Pancreas (tissue), 10 donors: ENCODE data around the gene RAET1G. TPM values are rescaled to one million over a fixed set of nuclear protein-coding genes. Genes with fewer than 3 reads are reported as not detected.
"Not testable (repeated sequence)": the region's sequence is repeated elsewhere in the genome, so short reads cannot be mapped to it uniquely, and the experiment has no call there.

ENCODE experiments used
- ATAC-seq, 4 donors: fragments of 200-7000 bp; cut with Tn5 transposase; one replicate each; pipeline versions ENCODE4 v1.8.0 to v1.9.1; 2020; ENCODE audit warnings: mild to moderate bottlenecking in 4 of 4, moderate library complexity in 4 of 4
- DNase-seq, 6 donors: peaks; one replicate each; pipeline ENCODE4 v3.0.0-alpha.2; 2020
- FAIRE-seq: peaks from 2 replicates; lab custom pipeline; 2012; peaks lifted over from hg19 to GRCh38; lab: Jason Lieb, UNC
- H3K27ac ChIP-seq, 4 donors: fragments of 200-600 bp; sonication (generic); 1 replicate in 3 of 4; 2 replicates in 1 of 4; pipeline versions ENCODE4 v1.5.0 to v1.8.0; 2020
- H3K27me3 ChIP-seq, 4 donors: fragments of 200-600 bp; one replicate each; pipeline ENCODE4 v1.8.0; 2021
- H3K36me3 ChIP-seq, 3 donors: fragments of 200-600 bp; sonication (generic) in 1 of 3; one replicate each; pipeline versions ENCODE4 v1.5.0 to v1.8.0; 2020 to 2021
- H3K4me1 ChIP-seq, 3 donors: fragments of 200-600 bp; one replicate each; pipeline ENCODE4 v1.8.0; 2021
- H3K4me3 ChIP-seq, 4 donors: fragments of 200-600 bp; sonication (generic) in 2 of 4; one replicate each; pipeline versions ENCODE4 v1.5.0 to v1.8.0; 2020 to 2021
- H3K9me3 ChIP-seq, 4 donors: fragments of 200-600 bp; one replicate each; pipeline ENCODE4 v1.8.0; 2021
- WGBS, 2 donors: extraction: QIAGEN DNeasy Blood & Tissue Kit; methylation state at CpG; one replicate each; pipeline ENCODE4 v1.1.7; 2013; 5-methylcytosine and 5-hydroxymethylcytosine counted together
- intact Hi-C, 3 donors: fragments of 100-400 bp; cut with DNase I; formaldehyde crosslinking; loops; one replicate each; pipeline versions ENCODE4 v1.11.1 to v1.14.2; 2022
- polyA plus RNA-seq, 2 donors: library from polyadenylated mRNA; stranded (reverse); fragments of 200-250 nt; gene quantifications; one replicate each; pipeline ENCODE4 v1.2.3, GENCODE V29; 2013
- total RNA-seq, 6 donors: library from RNA; stranded (reverse); fragmentation: NEBNext Ultra II Directional in 4 of 6; extraction: Animal tissue kit (Norgen Biotek cat#: 25700) in 4 of 6; gene quantifications; one replicate each; pipeline versions ENCODE4 v1.2.1 to v1.2.4, GENCODE V29; 2021 to 2023
- TF ChIP-seq, protein P1 (sequence below), 4 donors: fragments of 200-600 bp; sonication (generic) in 3 of 4; IDR thresholded peaks; one replicate each; pipeline versions ENCODE4 v1.5.0 to v1.8.0; 2021; ENCODE audit warnings: antibody characterized with exemption in 4 of 4
- donor health status: healthy with polysubstance abuse.
- donor health status: DM: no; HTN: no; CAD: no; lungs with moderate emphysema.
- donor health status: DM: no; HTN: no; CAD: no.
- donor health status: control.
- donor health status: control.
- donor health status: Bipolar disorder and iron deficiency.
- donor health status: DM: yes; HTN: yes; CAD: no.
- donor health status: DM: no; HTN: no; CAD: no.
- donor health status: DM: no; HTN: no; CAD: no.
- donor health status: DM: yes; HTN: yes; CAD: no.

The RAET1G gene
- total and polyA plus RNA-seq, 8 donors: 0.30 to 0.31 TPM; not detected in 6

DNA sequence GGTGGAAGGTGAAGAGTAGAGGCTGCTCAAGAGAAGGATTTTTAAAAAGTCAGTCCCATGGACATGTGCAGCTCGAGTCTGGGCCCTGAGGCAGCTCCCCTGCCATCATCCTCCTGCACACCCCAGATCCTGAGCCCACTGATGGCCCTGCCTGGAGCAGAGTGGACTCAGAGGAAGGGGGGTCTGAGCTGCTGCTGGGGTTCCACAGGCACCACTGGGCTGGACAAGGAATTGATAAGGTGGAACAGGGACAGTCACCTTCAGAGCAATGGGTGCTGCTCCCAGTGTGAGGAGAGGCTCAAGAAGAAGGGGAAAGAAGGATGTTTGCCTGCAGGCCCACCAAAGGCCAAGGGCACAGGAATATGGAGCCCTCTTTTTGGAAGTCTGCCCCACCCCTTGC lies 25.1 kb upstream of the RAET1G start:
- H3K4me1 ChIP-seq: no peaks in the 10 kb centered on the region
- no peaks in the 10 kb centered on the region for H3K36me3 ChIP-seq
- DNase-seq (no peak), FAIRE-seq (no peak), ATAC-seq (no peak)
- intact Hi-C loops: no loop called here
- H3K9me3 ChIP-seq: no peaks in the 10 kb centered on the region
- peaks cover 0 to 13% (median 2%) of the 10 kb centered on the region in 4 donors for H3K27me3 ChIP-seq
- no peak overlapping the region for H3K4me3 ChIP-seq
- TF ChIP-seq, protein P1, sequence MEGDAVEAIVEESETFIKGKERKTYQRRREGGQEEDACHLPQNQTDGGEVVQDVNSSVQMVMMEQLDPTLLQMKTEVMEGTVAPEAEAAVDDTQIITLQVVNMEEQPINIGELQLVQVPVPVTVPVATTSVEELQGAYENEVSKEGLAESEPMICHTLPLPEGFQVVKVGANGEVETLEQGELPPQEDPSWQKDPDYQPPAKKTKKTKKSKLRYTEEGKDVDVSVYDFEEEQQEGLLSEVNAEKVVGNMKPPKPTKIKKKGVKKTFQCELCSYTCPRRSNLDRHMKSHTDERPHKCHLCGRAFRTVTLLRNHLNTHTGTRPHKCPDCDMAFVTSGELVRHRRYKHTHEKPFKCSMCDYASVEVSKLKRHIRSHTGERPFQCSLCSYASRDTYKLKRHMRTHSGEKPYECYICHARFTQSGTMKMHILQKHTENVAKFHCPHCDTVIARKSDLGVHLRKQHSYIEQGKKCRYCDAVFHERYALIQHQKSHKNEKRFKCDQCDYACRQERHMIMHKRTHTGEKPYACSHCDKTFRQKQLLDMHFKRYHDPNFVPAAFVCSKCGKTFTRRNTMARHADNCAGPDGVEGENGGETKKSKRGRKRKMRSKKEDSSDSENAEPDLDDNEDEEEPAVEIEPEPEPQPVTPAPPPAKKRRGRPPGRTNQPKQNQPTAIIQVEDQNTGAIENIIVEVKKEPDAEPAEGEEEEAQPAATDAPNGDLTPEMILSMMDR (IDR thresholded peaks at IDR 0.05): no peak
- H3K27ac ChIP-seq: no peak overlapping the region
- WGBS, 2 donors: 86% methylated on average over 1 of the region's 1 CpG

DNA sequence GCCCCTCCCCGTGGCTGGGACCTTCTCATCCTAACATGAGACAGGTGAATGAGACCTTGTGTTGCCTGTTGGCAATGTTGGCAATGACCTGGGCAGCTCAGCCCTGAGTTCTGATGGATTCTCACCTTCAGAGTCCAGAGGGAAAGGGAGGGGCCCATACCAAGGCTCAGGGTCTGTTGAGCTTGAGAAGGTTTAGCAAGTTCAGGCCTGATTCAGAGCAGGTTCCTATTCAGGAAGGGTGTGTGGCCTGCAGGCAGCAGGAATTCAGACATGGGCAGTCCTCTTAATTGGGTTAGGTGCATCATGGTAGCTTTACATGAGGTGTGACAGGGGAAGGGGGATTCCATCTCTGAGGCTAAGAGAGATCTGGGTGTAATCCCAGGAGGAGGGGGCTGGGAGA lies 24.6 kb upstream of the RAET1G start:
- FAIRE-seq, H3K36me3 ChIP-seq, H3K9me3 ChIP-seq, H3K27ac ChIP-seq, DNase-seq, H3K27me3 ChIP-seq, ATAC-seq, H3K4me3 ChIP-seq, intact Hi-C loops, H3K4me1 ChIP-seq: not testable (repeated sequence)
- WGBS, 2 donors: no CpG with 5 or more reads among the region's 1 CpG

DNA sequence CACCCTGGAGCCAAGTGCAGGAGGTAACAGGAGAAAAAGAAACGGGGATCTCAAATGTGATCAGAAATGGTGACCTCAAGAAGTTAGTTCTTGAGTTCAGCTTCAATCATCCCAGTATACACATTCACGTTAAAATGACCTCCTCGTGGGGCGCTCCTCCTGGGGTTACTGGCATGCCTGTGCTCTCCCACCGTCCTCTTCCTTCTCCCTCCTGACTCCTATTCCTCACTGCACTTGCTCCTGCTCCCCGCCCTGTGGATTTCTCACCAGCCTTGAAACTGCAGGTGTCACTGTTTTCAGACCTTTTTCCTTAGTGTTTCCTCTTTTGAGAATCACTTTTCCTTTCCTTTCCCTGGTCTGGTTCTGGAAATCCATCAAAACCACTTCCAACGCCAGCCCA lies 23.7 kb upstream of the RAET1G start:
- H3K4me1 ChIP-seq, H3K9me3 ChIP-seq, H3K36me3 ChIP-seq, intact Hi-C loops, FAIRE-seq, H3K27me3 ChIP-seq, H3K27ac ChIP-seq, H3K4me3 ChIP-seq, DNase-seq, ATAC-seq: not testable (repeated sequence)
- WGBS, 2 donors: 58 to 69% methylated on average over 7 of the region's 7 CpGs

DNA sequence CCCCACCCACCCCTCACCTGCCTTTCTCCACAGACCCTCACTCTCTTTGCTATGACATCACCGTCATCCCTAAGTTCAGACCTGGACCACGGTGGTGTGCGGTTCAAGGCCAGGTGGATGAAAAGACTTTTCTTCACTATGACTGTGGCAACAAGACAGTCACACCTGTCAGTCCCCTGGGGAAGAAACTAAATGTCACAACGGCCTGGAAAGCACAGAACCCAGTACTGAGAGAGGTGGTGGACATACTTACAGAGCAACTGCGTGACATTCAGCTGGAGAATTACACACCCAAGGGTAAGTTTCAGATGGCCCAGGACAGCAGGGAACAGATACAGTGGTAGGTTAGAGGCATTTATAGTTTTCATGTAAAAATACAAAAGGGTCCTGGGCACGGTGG lies 22.4 kb upstream of the RAET1G start:
- H3K27me3 ChIP-seq, DNase-seq, H3K4me3 ChIP-seq, H3K36me3 ChIP-seq, H3K4me1 ChIP-seq, intact Hi-C loops, H3K9me3 ChIP-seq, FAIRE-seq, ATAC-seq, H3K27ac ChIP-seq: not testable (repeated sequence)
- 65 to 67% methylated on average over 3 to 5 of the region's 6 CpGs for WGBS, 2 donors

DNA sequence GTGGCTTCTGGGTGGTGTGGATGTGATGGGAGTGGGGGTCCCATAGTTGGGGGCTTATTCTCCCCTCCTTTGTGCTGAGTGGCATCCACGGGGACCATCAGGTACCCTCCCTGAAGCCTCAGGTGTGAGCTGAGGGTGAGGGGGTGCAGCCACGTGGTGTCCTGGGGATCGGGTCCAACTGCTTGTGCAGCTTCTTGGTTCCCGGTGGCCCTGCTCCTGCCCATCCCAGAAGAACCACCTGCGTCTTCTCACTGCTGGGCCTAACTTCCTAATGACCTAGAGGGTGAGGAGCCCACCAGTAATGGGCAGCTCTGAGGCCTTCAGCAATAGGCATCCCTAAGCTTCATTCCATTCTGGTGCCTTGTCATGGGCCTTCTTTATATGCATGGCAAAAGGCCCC lies 20.4 kb upstream of the RAET1G start:
- ATAC-seq, H3K27ac ChIP-seq, intact Hi-C loops, H3K4me3 ChIP-seq, FAIRE-seq, H3K4me1 ChIP-seq, H3K9me3 ChIP-seq, H3K36me3 ChIP-seq: not testable (repeated sequence)
- WGBS, 2 donors: 75 to 76% methylated on average over 5 of the region's 5 CpGs
- peak in 1 of 6 donors; percentile 31 for DNase-seq
- H3K27me3 ChIP-seq: peaks cover 0 to 15% (median 7%) of the 10 kb centered on the region in 4 donors

DNA sequence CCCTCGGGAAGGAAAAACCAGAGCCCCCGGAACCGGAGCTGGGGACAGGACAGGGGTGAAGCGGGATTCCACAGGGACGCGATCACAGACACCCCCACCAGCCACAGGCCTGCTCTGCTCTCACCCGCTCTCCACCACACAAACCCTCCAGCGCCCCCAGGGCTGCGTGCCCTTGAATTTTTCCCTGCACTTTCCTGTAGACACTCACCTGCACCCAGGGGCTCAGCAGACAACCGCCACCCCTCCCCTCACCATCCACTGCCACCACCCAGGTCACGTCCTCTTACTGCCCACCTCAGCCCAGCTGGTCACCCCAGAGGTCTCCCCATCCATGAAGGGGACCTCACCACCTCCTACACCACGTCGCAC lies 19.5 kb upstream of the RAET1G start:
- TF ChIP-seq, protein P1 (IDR thresholded peaks at IDR 0.05): no peak
- intact Hi-C loops: no loop called here
- WGBS, 2 donors: 23 to 34% methylated on average over 13 of the region's 13 CpGs
- peak in 2 of 4 donors; percentile 2 for ATAC-seq
- Histone ChIP-seq H3K4me3 (peak overlapping the region in 3 of 4 donors; percentile 25 to 71 (median 45)), H3K27ac (no peak overlapping the region), H3K9me3 (no peaks in the 10 kb centered on the region), H3K27me3 (peaks cover 0 to 19% (median 9%) of the 10 kb centered on the region in 4 donors), H3K36me3 (no peaks in the 10 kb centered on the region), H3K4me1 (peaks cover 0 to 12% (median 9%) of the 10 kb centered on the region in 3 donors)
- FAIRE-seq: no peak
- peak in 1 of 6 donors; percentile 67 for DNase-seq

DNA sequence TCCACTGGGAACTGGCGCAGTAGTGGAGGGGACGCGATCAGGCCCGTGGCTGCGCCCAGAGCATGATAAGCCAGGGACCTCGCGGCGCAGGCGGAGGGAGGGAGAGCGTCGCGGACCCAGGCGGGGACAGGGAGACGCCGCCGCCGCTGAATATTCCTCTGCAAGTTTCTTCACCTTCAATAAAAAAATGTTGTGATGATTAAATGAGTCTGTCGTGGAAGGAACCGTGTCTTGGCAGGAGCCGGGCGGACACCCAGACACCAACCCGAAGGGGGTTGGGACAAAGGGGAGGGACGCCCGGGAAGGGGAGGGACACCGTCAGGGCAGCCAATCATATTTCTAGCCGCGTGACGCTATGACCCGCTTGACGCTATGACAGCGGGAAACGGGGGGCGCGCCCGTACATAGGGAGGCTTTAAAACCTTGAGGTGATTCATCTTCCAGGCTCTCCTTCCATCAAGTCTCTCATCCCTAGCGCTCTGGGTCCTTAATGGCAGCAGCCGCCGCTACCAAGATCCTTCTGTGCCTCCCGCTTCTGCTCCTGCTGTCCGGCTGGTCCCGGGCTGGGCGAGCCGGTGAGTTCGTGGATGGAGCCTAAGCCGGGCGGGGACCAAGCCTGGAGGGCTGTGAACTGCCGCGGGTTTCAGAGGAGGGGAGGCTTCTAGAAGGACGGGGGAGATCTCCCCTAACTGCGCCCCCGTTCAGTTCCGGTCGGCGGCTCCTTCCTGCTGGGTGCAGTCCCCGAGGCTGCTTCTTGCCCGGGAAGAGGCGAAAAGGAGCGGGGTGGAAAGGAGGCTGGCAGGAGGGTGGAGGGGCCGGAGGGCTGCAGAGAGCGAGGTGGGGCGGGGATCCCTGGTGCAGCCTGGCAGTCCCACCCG lies 18.9 kb upstream of the RAET1G start, which contains the start of gene ULBP2:
Gene ULBP2, plus strand, starts transcription at position 432 of the 878 bp plus-strand sequence. Its CDS starts 59 bp downstream, at position 491.
- Histone ChIP-seq H3K27ac (no peak within 1 kb of the TSS), H3K9me3 (no peaks in the 10 kb centered on the region), H3K4me3 (peak within 1 kb of the TSS; percentile 25 to 71 (median 41)), H3K27me3 (peaks cover 0 to 25% (median 9%) of the 10 kb centered on the region in 4 donors), H3K4me1 (peaks cover 0 to 12% (median 9%) of the 10 kb centered on the region in 3 donors), H3K36me3 (no peaks in the 10 kb centered on the region)
- ATAC-seq (peak; percentile 91 to 95 (median 92)), FAIRE-seq (no peak), DNase-seq (peak; percentile 73 to 85 (median 80))
- whole genome bisulfite sequencing, 2 donors: 1% methylated on average over 54 to 62 of the region's 62 CpGs
- TF ChIP-seq, protein P1 (IDR thresholded peaks at IDR 0.05): no peak
- intact Hi-C loops: no loop called here
